Fibroblast of lung (primary cell): ENCODE results near the gene LIN37.

Experiments used
- EZH2 ChIP-seq: IDR thresholded peaks from 2 replicates; pipeline ENCODE4 v1.5.1; 2012; ENCODE audit warnings: low read length, control low read depth, mild to moderate bottlenecking; ENCODE audit errors: missing control alignments
- TF ChIP-seq, protein P1 (sequence below), 2 donors: IDR thresholded peaks in 1 of 2; conservative IDR thresholded peaks in 1 of 2; 1 replicate in 1 of 2; 2 replicates in 1 of 2; pipeline ENCODE4 v1.5.1; 2011 to 2012; ENCODE audit warnings: low read length in 2 of 2, control low read depth in 1 of 2, inconsistent platforms in 1 of 2, low read depth in 1 of 2, mild to moderate bottlenecking in 1 of 2

DNA sequence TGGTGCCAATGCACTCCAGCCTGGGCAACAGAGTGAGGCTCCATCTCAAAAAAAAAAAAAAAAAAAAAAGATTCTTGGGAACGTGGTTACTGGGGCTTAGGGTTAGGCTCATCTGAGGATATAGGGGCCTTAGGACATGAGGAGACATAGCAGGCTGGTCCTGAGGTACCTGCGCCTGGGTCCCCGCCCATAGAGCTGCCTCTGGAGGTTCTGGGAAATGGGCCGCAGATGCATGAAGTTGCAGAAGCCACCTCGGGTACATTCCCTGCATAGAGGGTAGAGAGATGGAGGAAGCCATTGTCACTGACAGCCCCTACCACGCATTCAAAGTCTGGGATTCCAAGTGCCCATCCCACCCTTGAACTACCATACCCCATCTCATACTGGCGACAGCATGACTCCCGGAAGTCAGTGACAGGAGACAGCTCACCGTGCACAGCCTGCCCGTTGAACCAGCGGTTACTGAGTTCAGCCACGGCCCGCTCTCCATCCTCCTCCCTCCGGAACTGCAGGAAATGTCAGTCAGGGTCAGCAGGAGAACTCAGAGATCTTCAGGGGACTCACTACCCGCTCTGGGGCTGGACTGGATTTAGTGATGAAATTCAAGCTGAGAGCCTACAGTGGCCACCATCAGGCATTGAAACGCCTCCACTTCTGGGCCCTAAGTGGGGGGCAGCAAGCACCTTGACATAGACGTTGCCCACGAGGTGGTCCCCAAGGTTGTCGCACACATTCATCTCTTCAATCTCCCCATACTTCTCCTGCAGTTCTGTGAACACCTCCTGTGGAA, 4.5 kb upstream of the LIN37 start:
- TF ChIP-seq, protein P1, sequence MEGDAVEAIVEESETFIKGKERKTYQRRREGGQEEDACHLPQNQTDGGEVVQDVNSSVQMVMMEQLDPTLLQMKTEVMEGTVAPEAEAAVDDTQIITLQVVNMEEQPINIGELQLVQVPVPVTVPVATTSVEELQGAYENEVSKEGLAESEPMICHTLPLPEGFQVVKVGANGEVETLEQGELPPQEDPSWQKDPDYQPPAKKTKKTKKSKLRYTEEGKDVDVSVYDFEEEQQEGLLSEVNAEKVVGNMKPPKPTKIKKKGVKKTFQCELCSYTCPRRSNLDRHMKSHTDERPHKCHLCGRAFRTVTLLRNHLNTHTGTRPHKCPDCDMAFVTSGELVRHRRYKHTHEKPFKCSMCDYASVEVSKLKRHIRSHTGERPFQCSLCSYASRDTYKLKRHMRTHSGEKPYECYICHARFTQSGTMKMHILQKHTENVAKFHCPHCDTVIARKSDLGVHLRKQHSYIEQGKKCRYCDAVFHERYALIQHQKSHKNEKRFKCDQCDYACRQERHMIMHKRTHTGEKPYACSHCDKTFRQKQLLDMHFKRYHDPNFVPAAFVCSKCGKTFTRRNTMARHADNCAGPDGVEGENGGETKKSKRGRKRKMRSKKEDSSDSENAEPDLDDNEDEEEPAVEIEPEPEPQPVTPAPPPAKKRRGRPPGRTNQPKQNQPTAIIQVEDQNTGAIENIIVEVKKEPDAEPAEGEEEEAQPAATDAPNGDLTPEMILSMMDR (conservative IDR thresholded peaks at IDR 0.05 in 1 of 2, IDR thresholded peaks at IDR 0.05 in 1 of 2; ENCODE audit: low read depth in 1 of 2, low read length in 2 of 2) = no peak
- no peak for TF ChIP-seq EZH2
